Measurements from ENCODE around the gene ENPP6. TPM values are rescaled to one million over a fixed set of nuclear protein-coding genes. Genes with fewer than 3 reads are reported as not detected.

Gene ENPP6
- total and polyA plus RNA-seq, 2 of the 13 experiments (the other 11 are each of a cell fraction or from before 2014, with no cell fraction given), result not detected

DNA sequence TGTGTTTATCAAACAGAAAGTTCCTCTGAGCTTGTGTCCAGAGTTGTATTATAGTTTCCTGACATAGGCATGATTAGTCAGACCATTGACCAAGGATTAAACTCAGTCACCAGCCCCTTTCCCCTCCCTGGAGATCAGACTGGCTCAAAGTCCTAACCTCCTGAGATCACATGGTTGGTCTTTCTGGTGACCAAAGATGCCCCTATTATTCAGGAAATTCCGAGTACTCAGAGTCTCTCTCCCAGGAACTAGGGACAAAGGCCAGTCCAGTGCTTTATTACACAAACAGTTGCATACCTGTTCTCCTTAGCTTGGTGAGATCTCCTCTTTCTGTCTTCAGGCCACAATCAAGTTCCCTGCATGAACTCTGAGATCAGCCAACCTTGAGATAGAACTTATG is 14.5 kb upstream of the ENPP6 start (continued):
- TF ChIP-seq ZNF878 (CRISPR knock-in tag; IDR thresholded peaks at IDR 0.05) (peak; percentile 68), ZNF335 (CRISPR knock-in tag; IDR thresholded peaks at IDR 0.05) (no peak), NCOR1 (IDR thresholded peaks at IDR 0.05; ENCODE audit: borderline replicate concordance, low read length) (peak; percentile 72; the same call in 1 of the 2 replicates), MYNN (CRISPR knock-in tag; IDR thresholded peaks at IDR 0.05; ENCODE audit: low read depth) (no peak), AGO2 (optimal IDR thresholded peaks at IDR 0.05; ENCODE audit: low read depth, low read length) (no peak), HHEX (CRISPR knock-in tag; IDR thresholded peaks at IDR 0.05) (no peak), HOXA3 (CRISPR knock-in tag; IDR thresholded peaks at IDR 0.05) (no peak), HCFC1 (IDR thresholded peaks at IDR 0.05; ENCODE audit: low read depth, low read length) (no peak), HNF4A (CRISPR knock-in tag; IDR thresholded peaks at IDR 0.05) (peak; percentile 81), CHD4 (IDR thresholded peaks at IDR 0.05; ENCODE audit: borderline replicate concordance, low read length) (no peak), NKX3-1 (CRISPR knock-in tag; IDR thresholded peaks at IDR 0.05) (no peak), ZBTB7A (CRISPR knock-in tag; IDR thresholded peaks at IDR 0.05) (no peak), ZNF577 (CRISPR knock-in tag; IDR thresholded peaks at IDR 0.05; ENCODE audit: borderline replicate concordance, low read depth) (no peak), BCL6 (CRISPR knock-in tag; IDR thresholded peaks at IDR 0.05) (peak; percentile 44; the same call in 1 of the 2 replicates), GTF3A (CRISPR knock-in tag; conservative IDR thresholded peaks at IDR 0.05) (no peak), ZBTB38 (CRISPR knock-in tag; IDR thresholded peaks at IDR 0.05) (no peak)
- TF ChIP-seq, protein P1, sequence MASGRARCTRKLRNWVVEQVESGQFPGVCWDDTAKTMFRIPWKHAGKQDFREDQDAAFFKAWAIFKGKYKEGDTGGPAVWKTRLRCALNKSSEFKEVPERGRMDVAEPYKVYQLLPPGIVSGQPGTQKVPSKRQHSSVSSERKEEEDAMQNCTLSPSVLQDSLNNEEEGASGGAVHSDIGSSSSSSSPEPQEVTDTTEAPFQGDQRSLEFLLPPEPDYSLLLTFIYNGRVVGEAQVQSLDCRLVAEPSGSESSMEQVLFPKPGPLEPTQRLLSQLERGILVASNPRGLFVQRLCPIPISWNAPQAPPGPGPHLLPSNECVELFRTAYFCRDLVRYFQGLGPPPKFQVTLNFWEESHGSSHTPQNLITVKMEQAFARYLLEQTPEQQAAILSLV (CRISPR knock-in tag; IDR thresholded peaks at IDR 0.05; ENCODE audit: borderline replicate concordance), result no peak
- TF ChIP-seq, protein P2, sequence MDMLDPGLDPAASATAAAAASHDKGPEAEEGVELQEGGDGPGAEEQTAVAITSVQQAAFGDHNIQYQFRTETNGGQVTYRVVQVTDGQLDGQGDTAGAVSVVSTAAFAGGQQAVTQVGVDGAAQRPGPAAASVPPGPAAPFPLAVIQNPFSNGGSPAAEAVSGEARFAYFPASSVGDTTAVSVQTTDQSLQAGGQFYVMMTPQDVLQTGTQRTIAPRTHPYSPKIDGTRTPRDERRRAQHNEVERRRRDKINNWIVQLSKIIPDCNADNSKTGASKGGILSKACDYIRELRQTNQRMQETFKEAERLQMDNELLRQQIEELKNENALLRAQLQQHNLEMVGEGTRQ (IDR thresholded peaks at IDR 0.05; ENCODE audit: low read depth, low read length), result no peak
- TF ChIP-seq, protein P2 (CRISPR knock-in tag; IDR thresholded peaks at IDR 0.05; ENCODE audit: borderline replicate concordance), result peak; percentile 41; the same call in 1 of the 2 replicates
- TF ChIP-seq, protein P3, sequence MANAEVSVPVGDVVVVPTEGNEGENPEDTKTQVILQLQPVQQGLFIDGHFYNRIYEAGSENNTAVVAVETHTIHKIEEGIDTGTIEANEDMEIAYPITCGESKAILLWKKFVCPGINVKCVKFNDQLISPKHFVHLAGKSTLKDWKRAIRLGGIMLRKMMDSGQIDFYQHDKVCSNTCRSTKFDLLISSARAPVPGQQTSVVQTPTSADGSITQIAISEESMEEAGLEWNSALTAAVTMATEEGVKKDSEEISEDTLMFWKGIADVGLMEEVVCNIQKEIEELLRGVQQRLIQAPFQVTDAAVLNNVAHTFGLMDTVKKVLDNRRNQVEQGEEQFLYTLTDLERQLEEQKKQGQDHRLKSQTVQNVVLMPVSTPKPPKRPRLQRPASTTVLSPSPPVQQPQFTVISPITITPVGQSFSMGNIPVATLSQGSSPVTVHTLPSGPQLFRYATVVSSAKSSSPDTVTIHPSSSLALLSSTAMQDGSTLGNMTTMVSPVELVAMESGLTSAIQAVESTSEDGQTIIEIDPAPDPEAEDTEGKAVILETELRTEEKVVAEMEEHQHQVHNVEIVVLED (CRISPR knock-in tag; IDR thresholded peaks at IDR 0.05; ENCODE audit: borderline replicate concordance), result no peak
- TF ChIP-seq, protein P4, sequence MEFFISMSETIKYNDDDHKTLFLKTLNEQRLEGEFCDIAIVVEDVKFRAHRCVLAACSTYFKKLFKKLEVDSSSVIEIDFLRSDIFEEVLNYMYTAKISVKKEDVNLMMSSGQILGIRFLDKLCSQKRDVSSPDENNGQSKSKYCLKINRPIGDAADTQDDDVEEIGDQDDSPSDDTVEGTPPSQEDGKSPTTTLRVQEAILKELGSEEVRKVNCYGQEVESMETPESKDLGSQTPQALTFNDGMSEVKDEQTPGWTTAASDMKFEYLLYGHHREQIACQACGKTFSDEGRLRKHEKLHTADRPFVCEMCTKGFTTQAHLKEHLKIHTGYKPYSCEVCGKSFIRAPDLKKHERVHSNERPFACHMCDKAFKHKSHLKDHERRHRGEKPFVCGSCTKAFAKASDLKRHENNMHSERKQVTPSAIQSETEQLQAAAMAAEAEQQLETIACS (CRISPR knock-in tag; IDR thresholded peaks at IDR 0.05), result no peak
- TF ChIP-seq, protein P5, sequence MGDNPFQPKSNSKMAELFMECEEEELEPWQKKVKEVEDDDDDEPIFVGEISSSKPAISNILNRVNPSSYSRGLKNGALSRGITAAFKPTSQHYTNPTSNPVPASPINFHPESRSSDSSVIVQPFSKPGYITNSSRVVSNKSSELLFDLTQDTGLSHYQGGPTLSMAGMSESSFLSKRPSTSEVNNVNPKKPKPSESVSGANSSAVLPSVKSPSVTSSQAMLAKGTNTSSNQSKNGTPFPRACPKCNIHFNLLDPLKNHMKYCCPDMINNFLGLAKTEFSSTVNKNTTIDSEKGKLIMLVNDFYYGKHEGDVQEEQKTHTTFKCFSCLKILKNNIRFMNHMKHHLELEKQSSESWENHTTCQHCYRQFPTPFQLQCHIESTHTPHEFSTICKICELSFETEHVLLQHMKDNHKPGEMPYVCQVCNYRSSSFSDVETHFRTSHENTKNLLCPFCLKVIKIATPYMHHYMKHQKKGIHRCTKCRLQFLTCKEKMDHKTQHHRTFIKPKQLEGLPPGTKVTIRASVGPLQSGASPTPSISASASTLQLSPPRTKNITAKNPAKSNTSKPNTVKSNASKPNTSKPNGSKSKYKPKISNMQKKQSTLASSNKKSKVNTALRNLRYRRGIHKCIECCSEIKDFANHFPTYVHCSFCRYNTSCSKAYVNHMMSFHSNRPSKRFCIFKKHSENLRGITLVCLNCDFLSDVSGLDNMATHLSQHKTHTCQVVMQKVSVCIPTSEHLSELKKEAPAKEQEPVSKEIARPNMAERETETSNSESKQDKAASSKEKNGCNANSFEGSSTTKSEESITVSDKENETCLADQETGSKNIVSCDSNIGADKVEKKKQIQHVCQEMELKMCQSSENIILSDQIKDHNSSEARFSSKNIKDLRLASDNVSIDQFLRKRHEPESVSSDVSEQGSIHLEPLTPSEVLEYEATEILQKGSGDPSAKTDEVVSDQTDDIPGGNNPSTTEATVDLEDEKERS (CRISPR knock-in tag; IDR thresholded peaks at IDR 0.05), result no peak

Data from HepG2 (cell line).